ENCODE measurements around the gene CCDC57. TPM values are rescaled to one million over a fixed set of nuclear protein-coding genes. Genes with fewer than 3 reads are reported as not detected.

The CCDC57 gene
- total and polyA plus RNA-seq, 9 of the 15 experiments (the other 6 are each of a cell fraction or from before 2014, with no cell fraction given) = 0.83 to 36.2 (median 13.6) TPM

- TF ChIP-seq MGA (IDR thresholded peaks at IDR 0.05) = peak; percentile 90
- no peak for TF ChIP-seq ZKSCAN3 (CRISPR knock-in tag; IDR thresholded peaks at IDR 0.05)
- TF ChIP-seq KDM5B (IDR thresholded peaks at IDR 0.05; ENCODE audit: insufficient replicate concordance, low read depth, low read length) = no peak
- peak; percentile 56; the same call in 1 of the 2 replicates for TF ChIP-seq ETV5 (CRISPR knock-in tag; IDR thresholded peaks at IDR 0.05; ENCODE audit: low read depth)
- no peak for TF ChIP-seq TCF3 (CRISPR knock-in tag; IDR thresholded peaks at IDR 0.05)
- TF ChIP-seq MAX (CRISPR knock-in tag; IDR thresholded peaks at IDR 0.05) = peak; percentile 77
- TF ChIP-seq ZNF395 (CRISPR knock-in tag; IDR thresholded peaks at IDR 0.05) = peak; percentile 94
- peak; percentile 52 for TF ChIP-seq ARID1B (IDR thresholded peaks at IDR 0.05)
- TF ChIP-seq ILF3 (IDR thresholded peaks at IDR 0.05; ENCODE audit: borderline replicate concordance) = no peak
- TF ChIP-seq OTX1 (CRISPR knock-in tag; IDR thresholded peaks at IDR 0.05) = no peak
Measured at GRCh38 chr17:82217530-82218204, 5.0 kb upstream of the CCDC57 start (continued).
